Activated CD4-positive, alpha-beta T cell treated with anti-CD3 and anti-CD28 coated beads, Interleukin-10, Interleukin-2, amounts not matched to agents 100 ng/mL and 50 ng/mL, durations not matched to agents 16 hours and 8 hours (primary cell): ENCODE measurements around the gene AP4E1.
"Not testable (repeated sequence)": the region's sequence is repeated elsewhere in the genome, so short reads cannot be mapped to it uniquely, and the experiment has no call there.

Experiments used
- DNase-seq: peaks from one replicate; pipeline ENCODE4 v3.0.0-alpha.2; 2020

Gene AP4E1

GRCh38 chr15:50890751-50891150 lies 17.7 kb upstream of the AP4E1 start:
- no peak for DNase-seq

GRCh38 chr15:50891159-50891558 lies 17.3 kb upstream of the AP4E1 start:
- no peak for DNase-seq

- no peak for DNase-seq
Measured at GRCh38 chr15:50893976-50894375, 14.5 kb upstream of the AP4E1 start.

GRCh38 chr15:50901390-50901789 lies 7.1 kb upstream of the AP4E1 start:
- not testable (repeated sequence) for DNase-seq

- no peak for DNase-seq
Measured at GRCh38 chr15:50904211-50904610, 4.3 kb upstream of the AP4E1 start.

GRCh38 chr15:50905055-50905454 lies 3.4 kb upstream of the AP4E1 start:
- no peak for DNase-seq

GRCh38 chr15:50906954-50907600 lies 1.4 kb upstream of the AP4E1 start:
- peak; percentile 94 for DNase-seq

GRCh38 chr15:50907601-50908208 lies 778 bp upstream of the AP4E1 start:
- peak; percentile 64 for DNase-seq

GRCh38 chr15:50909010-50909317 lies 481 bp downstream of the AP4E1 start:
- no peak for DNase-seq

- not testable (repeated sequence) for DNase-seq
Measured at GRCh38 chr15:50910426-50910795, 1.9 kb downstream of the AP4E1 start.

GRCh38 chr15:50911001-50911400 lies 2.5 kb downstream of the AP4E1 start:
- no peak for DNase-seq

GRCh38 chr15:50911621-50912020 lies 3.1 kb downstream of the AP4E1 start:
- no peak for DNase-seq

- no peak for DNase-seq
Measured at GRCh38 chr15:50916400-50916799, 7.9 kb downstream of the AP4E1 start.

GRCh38 chr15:50919359-50919758 lies 10.9 kb downstream of the AP4E1 start:
- DNase-seq: not testable (repeated sequence)

- no peak for DNase-seq
Measured at GRCh38 chr15:50925281-50925680, 16.8 kb downstream of the AP4E1 start.

GRCh38 chr15:50929062-50929461 lies 20.6 kb downstream of the AP4E1 start:
- no peak for DNase-seq

- no peak for DNase-seq
Measured at GRCh38 chr15:50930792-50931191, 22.3 kb downstream of the AP4E1 start.

- no peak for DNase-seq
Measured at GRCh38 chr15:50933341-50933740, 24.9 kb downstream of the AP4E1 start.

GRCh38 chr15:50938525-50938924 lies 30.0 kb downstream of the AP4E1 start:
- DNase-seq: no peak

- DNase-seq: no peak
Measured at GRCh38 chr15:50939911-50940310, 31.4 kb downstream of the AP4E1 start.

- DNase-seq: no peak
Measured at GRCh38 chr15:50940506-50940905, 32.0 kb downstream of the AP4E1 start.

- no peak for DNase-seq
Measured at GRCh38 chr15:50943638-50944037, 35.2 kb downstream of the AP4E1 start.

GRCh38 chr15:50944672-50945071 lies 36.2 kb downstream of the AP4E1 start:
- no peak for DNase-seq

- no peak for DNase-seq
Measured at GRCh38 chr15:50945725-50946124, 37.2 kb downstream of the AP4E1 start.

GRCh38 chr15:50950745-50951144 lies 42.3 kb downstream of the AP4E1 start:
- DNase-seq: not testable (repeated sequence)
